Sigmoid colon (tissue), 7 donors: ENCODE measurements around the gene ZBED4. TPM values are rescaled to one million over a fixed set of nuclear protein-coding genes. Genes with fewer than 3 reads are reported as not detected.

Experiments used
- DNase-seq: peaks from one replicate; pipeline ENCODE4 v3.0.0-alpha.2; 2019
- H3K27ac ChIP-seq, 4 donors: fragments of 200-600 bp; sonication (generic); one replicate each; pipeline ENCODE4 v1.5.1; 2016 to 2019; ENCODE audit warnings: mild to moderate bottlenecking in 1 of 4
- H3K27me3 ChIP-seq, 3 donors: fragments of 200-600 bp; sonication (generic); one replicate each; pipeline ENCODE4 v1.5.1; 2019; ENCODE audit warnings: mild to moderate bottlenecking in 1 of 3
- H3K36me3 ChIP-seq, 4 donors: fragments of 200-600 bp; sonication (generic); one replicate each; pipeline ENCODE4 v1.5.1; 2016 to 2019
- H3K4me1 ChIP-seq, 4 donors: fragments of 200-600 bp; sonication (generic); one replicate each; pipeline ENCODE4 v1.5.1; 2017 to 2019
- H3K4me3 ChIP-seq, 4 donors: fragments of 200-600 bp; sonication (generic); one replicate each; pipeline ENCODE4 v1.5.1; 2017 to 2019; ENCODE audit warnings: mild to moderate bottlenecking in 2 of 4, moderate library complexity in 1 of 4
- H3K9me3 ChIP-seq, 4 donors: fragments of 200-600 bp in 3 of 4; sonication (generic) in 3 of 4; one replicate each; pipeline versions ENCODE4 v1.5.1 to v1.6.1; 2013 to 2019
- CTCF ChIP-seq, 4 experiments: fragments of 450-650 bp in 3 of 4; fragments of 200-600 bp in 1 of 4; IDR thresholded peaks; one replicate each; pipeline ENCODE4 v1.5.1; 2016 to 2019; ENCODE audit warnings: antibody characterized with exemption in 4 of 4, mild to moderate bottlenecking in 3 of 4, moderate library complexity in 2 of 4
- EP300 ChIP-seq, 4 donors: sonication (generic); formaldehyde crosslinking; IDR thresholded peaks; one replicate each; pipeline ENCODE4 v1.6.1; 2017; ENCODE audit warnings: antibody characterized with exemption in 4 of 4
- POLR2A ChIP-seq, 2 donors: fragments of 450-650 bp; IDR thresholded peaks; one replicate each; pipeline ENCODE4 v1.6.1; 2016; ENCODE audit warnings: antibody characterized with exemption in 2 of 2, mild to moderate bottlenecking in 2 of 2, moderate library complexity in 2 of 2
- POLR2AphosphoS5 ChIP-seq, 4 donors: sonication (generic); formaldehyde crosslinking; IDR thresholded peaks; one replicate each; pipeline ENCODE4 v1.6.1; 2017; ENCODE audit warnings: antibody characterized with exemption in 4 of 4
- WGBS, 2 donors: extraction: QIAGEN DNeasy Blood & Tissue Kit; methylation state at CpG; one replicate each; pipeline ENCODE4 v1.1.7; 2013; 5-methylcytosine and 5-hydroxymethylcytosine counted together
- intact Hi-C: fragments of 100-400 bp; cut with DNase I; formaldehyde crosslinking; loops from one replicate; pipeline ENCODE4 v1.15.1; 2023
- polyA plus RNA-seq, 3 donors: library from polyadenylated mRNA; stranded (reverse); fragments of 200-250 nt; gene quantifications; one replicate each; pipeline ENCODE4 v1.2.3, GENCODE V29; 2013
- total RNA-seq, 4 donors: library from RNA; depleted of rRNA; stranded (reverse); fragments of >200 nt; gene quantifications; one replicate each; pipeline ENCODE4 v1.1.0, GENCODE V29; 2016
- donor health status: healthy with polysubstance abuse.
- donor health status: Bipolar disorder and iron deficiency.
- donor health status: healthy.

The ZBED4 gene
- total and polyA plus RNA-seq, 7 donors, result 2.4 to 10.5 (median 4.6) TPM

DNA sequence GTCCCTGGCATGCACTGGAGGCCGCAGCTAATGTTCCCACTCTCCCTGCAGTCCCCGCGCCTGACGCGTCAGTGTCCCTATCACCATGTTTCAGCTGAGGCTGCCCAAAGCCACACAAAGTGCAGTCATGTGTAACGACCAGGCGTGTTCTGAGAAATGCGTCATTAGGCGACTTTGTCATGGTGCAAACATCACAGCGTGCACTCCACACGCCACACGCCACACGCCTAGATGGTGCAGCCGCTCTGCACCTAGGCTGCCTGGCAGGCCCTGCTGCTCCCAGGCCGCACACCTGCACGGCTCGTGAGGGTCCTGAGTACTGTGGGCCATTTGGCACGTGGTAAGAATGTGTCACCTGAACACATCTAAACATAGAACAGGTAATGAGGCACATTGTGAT, 67.2 kb downstream of the ZBED4 start:
- Histone ChIP-seq H3K36me3 (peaks cover 0 to 28% (median 6%) of the 10 kb centered on the region in 4 donors), H3K4me1 (peaks cover 0 to 29% (median 22%) of the 10 kb centered on the region in 4 donors), H3K9me3 (no peaks in the 10 kb centered on the region), H3K27me3 (no peaks in the 10 kb centered on the region), H3K4me3 (no peak overlapping the region), H3K27ac (no peak overlapping the region)
- TF ChIP-seq POLR2A (IDR thresholded peaks at IDR 0.05), result no peak
- no peak for TF ChIP-seq POLR2AphosphoS5 (IDR thresholded peaks at IDR 0.05)
- no peak for TF ChIP-seq CTCF (IDR thresholded peaks at IDR 0.05)
- TF ChIP-seq EP300 (IDR thresholded peaks at IDR 0.05), result no peak
- intact Hi-C loops, result loop anchor here (10.0 kb wide), 1 partner anchor 264 kb away; the partner anchor contains the start of gene TRABD
- 96 to 97% methylated on average over 18 of the region's 18 CpGs for WGBS, 2 donors
- DNase-seq, result no peak

GRCh38 chr22:49921508-49922278, 68.0 kb downstream of the ZBED4 start:
- Histone ChIP-seq H3K27me3 (no peaks in the 10 kb centered on the region), H3K4me1 (peaks cover 0 to 27% (median 21%) of the 10 kb centered on the region in 4 donors), H3K4me3 (no peak overlapping the region), H3K27ac (no peak overlapping the region), H3K9me3 (no peaks in the 10 kb centered on the region), H3K36me3 (peaks cover 0 to 32% (median 6%) of the 10 kb centered on the region in 4 donors)
- 93 to 95% methylated on average over 35 of the region's 35 CpGs for WGBS, 2 donors
- no peak for DNase-seq
- intact Hi-C loops, result loop anchor here (10.0 kb wide), 1 partner anchor 263 kb away; the partner anchor contains the start of gene TRABD
- TF ChIP-seq EP300 (IDR thresholded peaks at IDR 0.05), result no peak
- no peak for TF ChIP-seq POLR2AphosphoS5 (IDR thresholded peaks at IDR 0.05)
- TF ChIP-seq POLR2A (IDR thresholded peaks at IDR 0.05), result no peak
- TF ChIP-seq CTCF (IDR thresholded peaks at IDR 0.05), result no peak

- 94 to 95% methylated on average over 22 of the region's 22 CpGs for WGBS, 2 donors
- DNase-seq, result no peak
- H3K4me1 ChIP-seq, result peaks cover 0 to 19% (median 14%) of the 10 kb centered on the region in 4 donors
- H3K27ac ChIP-seq, result no peak overlapping the region
- TF ChIP-seq EP300 (IDR thresholded peaks at IDR 0.05), result no peak
- no peak for TF ChIP-seq POLR2A (IDR thresholded peaks at IDR 0.05)
- TF ChIP-seq POLR2AphosphoS5 (IDR thresholded peaks at IDR 0.05), result no peak
- no peak for TF ChIP-seq CTCF (IDR thresholded peaks at IDR 0.05)
- H3K36me3 ChIP-seq, result peaks cover 0 to 32% (median 6%) of the 10 kb centered on the region in 4 donors
- H3K4me3 ChIP-seq, result no peak overlapping the region
- H3K27me3 ChIP-seq, result no peaks in the 10 kb centered on the region
- intact Hi-C loops, result loop anchor here (10.0 kb wide), 1 partner anchor 262 kb away; the partner anchor contains the start of gene TRABD
- H3K9me3 ChIP-seq, result no peaks in the 10 kb centered on the region
Measured at GRCh38 chr22:49922484-49922883, 68.8 kb downstream of the ZBED4 start.

DNA sequence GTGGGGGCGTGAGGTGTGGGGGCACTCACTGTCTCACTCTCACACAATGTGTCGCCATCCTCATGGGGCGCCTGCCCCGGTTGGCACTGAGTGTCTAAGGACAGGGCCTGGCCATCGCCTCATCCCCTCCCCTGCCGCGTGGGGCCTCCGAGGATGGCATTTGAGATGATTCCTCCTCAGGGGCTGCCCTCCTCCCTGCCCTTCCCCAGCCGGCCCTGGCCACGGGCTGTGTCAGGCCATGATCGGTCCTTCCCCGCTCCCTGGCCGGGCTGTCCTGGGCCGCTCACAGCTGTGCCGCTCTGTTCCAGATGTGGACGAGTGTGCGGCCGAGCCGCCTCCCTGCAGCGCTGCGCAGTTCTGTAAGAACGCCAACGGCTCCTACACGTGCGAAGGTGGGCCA, 69.3 kb downstream of the ZBED4 start:
- 93% methylated on average over 25 of the region's 25 CpGs for WGBS, 2 donors
- no peak for DNase-seq
- intact Hi-C loops, result loop anchor here (10.0 kb wide), 1 partner anchor 262 kb away; the partner anchor contains the start of gene TRABD
- Histone ChIP-seq H3K4me3 (no peak overlapping the region), H3K36me3 (peaks cover 0 to 32% (median 6%) of the 10 kb centered on the region in 4 donors), H3K27me3 (no peaks in the 10 kb centered on the region), H3K27ac (peak overlapping the region in 2 of 4 donors; percentile 18 to 38), H3K9me3 (no peaks in the 10 kb centered on the region), H3K4me1 (peaks cover 0 to 15% (median 10%) of the 10 kb centered on the region in 4 donors)
- TF ChIP-seq CTCF (IDR thresholded peaks at IDR 0.05) (no peak), POLR2AphosphoS5 (IDR thresholded peaks at IDR 0.05) (no peak), POLR2A (IDR thresholded peaks at IDR 0.05) (no peak), EP300 (IDR thresholded peaks at IDR 0.05) (no peak)
